Measurements from ENCODE around the gene ZBTB38.
A peak's percentile ranks its signal among the peaks of the same experiment; 100 is the strongest.

ZBTB38 gene

DNA sequence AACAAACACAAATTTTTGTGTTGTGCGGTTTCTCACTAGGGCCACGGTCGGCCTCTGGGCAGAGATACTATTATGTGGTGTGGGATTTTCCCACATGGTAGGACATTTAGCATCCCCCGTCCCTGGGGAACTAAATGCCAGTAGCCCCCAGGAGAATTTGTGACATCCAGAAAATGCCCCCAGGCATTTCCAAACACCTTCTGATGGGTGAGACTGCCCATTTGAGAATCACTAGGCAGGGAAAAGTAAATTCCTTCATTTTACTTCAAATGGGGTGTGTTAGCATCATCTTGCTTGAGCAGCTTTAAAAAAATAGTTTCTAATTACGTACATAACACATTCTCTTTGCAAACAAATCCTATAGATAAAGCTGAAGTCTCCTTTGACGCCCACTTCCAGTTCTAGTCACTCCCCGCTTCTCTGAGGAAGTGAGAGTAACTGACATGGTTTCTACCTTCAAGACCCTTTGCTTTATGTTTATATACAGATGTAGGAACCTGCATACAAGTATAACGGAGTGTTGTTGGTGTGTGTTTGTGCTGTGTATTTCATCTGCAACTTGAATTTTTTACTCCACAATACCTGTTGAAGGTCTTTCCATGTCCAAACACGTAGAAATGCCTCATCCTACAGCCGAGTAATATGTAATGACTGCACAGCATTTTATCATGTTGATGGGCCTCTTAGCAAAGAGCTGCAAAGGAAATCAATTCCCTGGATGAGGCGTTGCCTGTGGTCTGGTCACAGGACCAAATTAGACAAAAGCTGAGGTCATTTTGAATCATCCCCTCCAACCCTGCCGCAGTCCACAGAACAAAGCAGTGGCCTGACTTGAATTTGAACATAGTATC is 31.4 kb upstream of the ZBTB38 start:
- DNase-seq: peak in 4 of 56 donors; percentile 8 to 36 (median 18)

DNA sequence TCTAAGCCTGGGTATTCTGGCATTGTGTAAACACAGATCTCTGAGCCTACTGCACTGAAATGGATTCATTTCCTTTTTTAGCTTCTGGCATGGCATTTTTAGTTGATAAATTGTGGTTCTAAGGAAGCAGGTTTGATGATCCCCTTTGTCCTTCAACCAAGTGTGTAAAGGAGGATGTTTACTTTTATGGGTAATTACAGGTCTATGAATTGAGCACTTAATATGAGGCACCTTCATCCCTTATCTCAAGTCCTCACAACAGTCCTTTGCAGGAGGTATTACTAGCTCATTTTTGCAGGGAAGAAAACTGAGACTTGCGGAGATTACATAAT is 30.8 kb upstream of the ZBTB38 start:
- DNase-seq: no peak

DNA sequence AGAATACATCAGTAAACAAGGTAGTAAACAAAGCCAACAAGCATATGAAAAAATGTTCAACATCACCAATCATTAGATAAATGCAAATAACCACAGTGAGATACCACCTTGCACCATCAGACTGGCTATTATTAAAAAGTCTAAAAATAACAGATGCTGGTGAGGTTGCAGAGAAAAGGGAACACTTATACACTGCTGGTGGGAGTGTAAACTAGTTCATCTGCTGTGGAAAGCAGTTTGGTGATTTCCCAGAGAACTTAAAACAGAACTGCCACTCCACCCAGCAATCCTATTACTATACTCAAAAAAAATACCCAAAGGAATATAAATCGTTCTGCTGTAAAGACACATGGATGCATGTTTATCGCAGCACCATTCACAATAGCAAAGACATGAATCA is 30.3 kb upstream of the ZBTB38 start:
- DNase-seq: no peak

DNA sequence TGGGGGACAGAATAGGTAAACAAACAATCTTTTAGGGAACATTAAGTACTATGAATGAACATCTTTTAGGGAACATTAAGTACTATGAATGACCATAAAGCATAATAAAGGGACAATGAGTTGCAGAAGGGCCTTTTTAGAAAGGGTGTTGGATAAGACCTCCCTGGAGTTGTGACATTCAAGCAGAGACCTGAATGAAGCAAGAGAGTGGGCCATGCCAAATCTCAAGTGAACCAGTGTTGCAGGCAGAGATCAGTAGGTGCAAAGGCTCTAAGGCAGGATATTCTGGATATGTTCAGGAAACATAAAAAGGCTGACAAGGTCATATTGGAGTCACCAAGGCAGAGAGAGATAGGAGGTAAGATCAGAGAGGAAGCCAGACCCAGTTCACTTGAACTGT is 29.4 kb upstream of the ZBTB38 start:
- no peak for DNase-seq

DNA sequence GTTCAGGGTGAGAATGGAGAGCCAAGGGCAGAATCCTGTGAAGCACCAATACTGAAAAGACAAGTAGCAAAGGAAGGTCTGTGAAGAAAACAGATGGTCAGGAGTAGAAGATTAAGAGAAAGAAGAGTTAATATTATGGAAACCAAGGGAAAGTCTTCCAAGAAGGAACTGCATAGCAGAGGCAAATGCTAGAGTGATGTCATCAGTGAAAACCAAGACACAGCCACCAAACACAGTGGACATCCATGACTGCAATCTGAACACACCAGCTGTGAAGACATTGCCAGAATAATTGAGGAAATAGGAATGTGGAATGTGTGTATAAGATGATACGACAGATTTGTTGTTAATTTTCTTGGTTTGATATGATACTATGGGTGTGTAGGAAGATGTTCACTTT is 26.8 kb upstream of the ZBTB38 start:
- no peak for DNase-seq

DNA sequence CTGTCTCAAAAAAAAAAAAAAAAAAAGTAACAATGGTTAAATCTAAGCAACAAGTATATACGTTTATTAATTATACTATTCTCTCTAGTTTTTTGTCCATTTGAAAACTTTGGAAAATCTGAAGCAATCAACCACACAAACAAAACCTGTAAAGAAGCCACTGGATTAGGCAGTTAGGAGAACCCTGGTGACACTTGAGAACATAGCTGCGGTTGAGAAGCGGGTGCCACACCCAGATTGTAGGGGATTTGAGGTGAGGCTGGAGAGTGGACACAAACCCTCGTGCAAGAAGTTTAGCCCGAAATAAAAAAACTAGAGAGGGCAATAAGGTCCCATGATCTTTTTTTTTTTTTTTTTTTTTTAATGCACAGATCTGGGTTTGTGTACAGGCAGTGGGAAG is 25.9 kb upstream of the ZBTB38 start:
- no peak for DNase-seq

DNA sequence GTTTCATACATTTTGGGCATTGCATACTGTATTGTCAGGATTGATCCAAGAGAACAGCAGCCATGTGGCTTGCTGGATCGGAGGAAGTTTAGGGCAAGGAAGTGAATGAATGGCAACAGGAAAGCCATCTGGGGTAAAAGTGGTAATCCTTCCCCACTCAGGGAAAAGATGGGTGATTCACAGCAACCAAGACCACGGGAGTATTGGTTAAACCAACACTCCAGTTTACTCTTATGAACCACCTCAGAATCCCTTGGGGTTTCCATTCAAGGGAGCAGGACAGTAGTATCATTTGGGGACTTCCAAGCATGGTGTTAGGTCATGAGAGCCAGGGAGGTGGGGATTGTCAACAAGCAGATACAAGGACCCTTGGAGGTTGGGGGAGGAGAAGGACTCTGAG is 25.2 kb upstream of the ZBTB38 start:
- DNase-seq: no peak

DNA sequence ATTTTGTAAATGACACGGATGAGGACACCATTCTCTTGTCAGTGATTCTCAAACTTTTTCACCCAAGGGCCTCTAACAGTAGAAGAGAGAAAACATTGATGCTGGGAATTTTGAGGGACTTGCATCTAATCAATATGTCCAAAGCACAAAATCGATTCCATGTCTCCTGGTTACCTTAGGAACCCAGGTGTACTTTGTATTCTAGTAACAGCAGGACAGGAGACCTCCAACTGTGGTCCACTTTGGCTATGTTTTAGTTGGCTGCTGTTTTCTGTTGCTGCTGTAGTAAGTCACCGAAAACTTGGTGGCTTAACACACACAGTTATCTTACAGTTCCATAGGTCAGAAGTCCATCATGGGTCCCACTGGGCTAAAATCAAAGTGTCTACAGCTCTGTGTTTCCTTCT is 24.4 kb upstream of the ZBTB38 start:
- no peak for DNase-seq

DNA sequence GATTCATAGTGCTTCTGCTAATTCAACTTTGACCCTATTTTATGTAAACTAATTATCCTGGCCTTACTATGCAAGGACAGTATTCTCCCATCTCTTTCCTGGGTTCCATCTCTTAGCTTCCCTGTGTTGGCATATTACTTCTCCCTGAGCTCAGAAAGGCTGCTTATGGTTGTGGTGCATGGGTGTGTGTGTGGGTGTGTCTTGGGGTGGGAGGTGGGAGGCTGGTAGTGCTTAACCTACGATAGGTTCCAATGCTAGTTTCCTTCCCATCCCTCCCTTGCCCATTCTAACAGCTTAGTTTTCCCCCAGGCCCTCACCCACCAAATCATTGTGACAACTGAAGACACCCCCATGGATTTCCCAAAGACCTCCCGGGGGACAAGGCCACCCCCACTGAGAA is 22.8 kb upstream of the ZBTB38 start:
- DNase-seq: no peak

DNA sequence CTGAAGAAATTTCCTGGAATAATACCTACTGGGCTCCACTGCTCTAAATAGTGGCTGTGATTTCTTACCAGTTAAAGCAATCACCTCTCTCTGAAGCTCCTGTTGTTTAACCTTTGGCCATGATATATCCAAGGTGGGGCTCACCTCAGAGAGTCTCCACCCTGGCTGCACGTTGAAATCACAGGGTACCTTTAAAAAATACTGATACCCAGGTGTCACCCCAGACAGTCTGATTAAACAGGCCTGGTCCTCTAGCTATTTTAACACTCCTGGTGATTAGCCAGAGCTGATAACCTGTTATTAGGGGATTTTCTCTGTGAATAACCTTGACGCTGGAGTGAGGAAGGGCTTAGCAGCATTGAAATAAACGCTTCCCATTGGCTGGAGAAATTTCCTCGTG is 22.3 kb upstream of the ZBTB38 start:
- DNase-seq: no peak

DNA sequence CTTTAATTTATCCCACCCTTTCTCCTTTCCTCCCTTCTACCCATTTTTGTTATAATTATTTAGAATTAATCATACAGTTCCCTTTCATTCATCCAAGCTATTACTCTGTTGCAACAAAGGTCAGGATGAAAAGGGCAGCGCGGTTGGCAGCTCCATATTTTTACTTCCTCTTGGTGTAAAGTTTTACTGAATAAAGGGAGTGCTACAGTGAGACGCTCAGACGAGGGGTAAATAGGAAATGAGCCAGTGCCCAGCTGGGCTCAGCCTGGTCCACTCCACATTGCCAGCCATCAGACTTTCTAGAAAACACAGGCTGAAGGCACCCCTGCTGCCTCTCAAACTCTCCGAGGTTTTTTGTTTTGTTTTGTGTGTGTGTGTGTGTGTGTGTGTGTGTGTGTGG is 21.9 kb upstream of the ZBTB38 start:
- DNase-seq: no peak

DNA sequence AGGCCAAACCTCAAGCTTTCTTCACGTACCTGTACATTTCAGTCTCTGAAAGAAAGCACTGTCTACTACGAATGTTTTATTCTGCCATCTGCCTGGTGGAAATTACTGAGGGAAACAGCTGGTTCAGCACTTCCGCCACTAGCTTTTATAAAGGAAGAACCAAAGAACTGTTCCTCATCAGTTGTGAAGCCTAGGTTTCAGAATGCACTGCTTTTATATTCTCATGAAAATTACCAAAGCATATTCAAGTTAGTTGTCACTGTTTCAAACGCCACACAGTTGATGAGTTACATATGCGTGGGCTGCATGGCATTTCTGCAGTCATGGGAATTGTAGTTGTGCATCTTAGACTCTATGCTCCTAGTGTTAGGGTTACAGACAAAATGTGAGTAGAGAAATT is 21.5 kb upstream of the ZBTB38 start:
- no peak for DNase-seq

DNA sequence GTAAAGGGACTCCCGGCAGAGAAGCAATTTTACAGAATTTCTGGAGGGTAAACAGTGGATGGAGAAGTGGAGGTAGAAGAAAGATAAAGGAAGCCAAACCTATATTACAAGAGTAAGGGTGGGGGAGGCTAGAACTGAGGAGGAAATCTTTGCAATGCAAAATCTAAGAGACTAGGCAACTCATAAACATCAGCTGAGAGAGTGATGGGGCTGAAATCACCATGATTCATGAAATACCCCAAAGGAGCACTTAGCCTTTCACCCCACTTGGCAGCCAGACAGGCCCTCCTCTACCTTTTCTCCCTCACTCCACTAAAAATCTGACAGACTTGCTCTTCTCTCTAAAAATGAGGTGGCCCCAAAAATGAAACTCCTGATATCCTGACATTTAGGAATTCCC is 19.5 kb upstream of the ZBTB38 start:
- no peak for DNase-seq

DNA sequence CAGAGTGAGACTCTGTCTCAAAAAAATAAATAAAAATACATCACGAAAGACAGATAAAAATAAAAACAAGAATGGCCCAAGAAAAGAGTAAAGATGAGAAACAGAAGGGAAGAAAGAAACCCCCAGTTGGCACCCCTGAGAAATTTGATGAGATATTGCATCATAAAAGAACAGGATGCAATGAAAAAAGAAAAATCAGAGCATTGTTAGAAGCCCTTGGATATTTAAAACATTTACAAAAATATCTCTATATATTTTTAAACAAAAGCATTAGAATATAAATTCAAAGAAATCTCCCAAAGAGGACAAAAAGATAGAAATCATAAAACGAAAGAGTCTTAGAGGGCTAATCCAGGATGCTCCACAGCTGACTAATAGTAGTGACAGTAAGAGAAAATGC is 18.6 kb upstream of the ZBTB38 start:
- DNase-seq: no peak

DNA sequence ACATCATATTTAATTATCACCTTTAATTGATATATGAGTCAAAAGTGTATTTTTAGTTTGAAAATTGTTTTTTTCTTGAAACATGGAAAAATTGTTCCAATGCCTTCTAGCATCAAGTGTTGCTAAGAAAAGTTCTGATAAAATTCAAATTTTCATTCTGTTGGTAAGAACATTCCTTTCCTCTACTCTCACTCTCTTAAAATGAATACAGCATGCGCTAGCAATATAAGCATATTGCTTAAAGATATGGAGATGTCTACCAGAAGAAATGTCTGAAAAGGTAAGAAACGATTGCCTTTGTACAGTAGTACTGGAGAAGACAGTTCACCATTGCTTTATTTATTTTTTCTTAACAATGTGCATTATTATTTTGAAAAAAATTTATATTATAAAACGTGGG is 17.6 kb upstream of the ZBTB38 start:
- DNase-seq: no peak

DNA sequence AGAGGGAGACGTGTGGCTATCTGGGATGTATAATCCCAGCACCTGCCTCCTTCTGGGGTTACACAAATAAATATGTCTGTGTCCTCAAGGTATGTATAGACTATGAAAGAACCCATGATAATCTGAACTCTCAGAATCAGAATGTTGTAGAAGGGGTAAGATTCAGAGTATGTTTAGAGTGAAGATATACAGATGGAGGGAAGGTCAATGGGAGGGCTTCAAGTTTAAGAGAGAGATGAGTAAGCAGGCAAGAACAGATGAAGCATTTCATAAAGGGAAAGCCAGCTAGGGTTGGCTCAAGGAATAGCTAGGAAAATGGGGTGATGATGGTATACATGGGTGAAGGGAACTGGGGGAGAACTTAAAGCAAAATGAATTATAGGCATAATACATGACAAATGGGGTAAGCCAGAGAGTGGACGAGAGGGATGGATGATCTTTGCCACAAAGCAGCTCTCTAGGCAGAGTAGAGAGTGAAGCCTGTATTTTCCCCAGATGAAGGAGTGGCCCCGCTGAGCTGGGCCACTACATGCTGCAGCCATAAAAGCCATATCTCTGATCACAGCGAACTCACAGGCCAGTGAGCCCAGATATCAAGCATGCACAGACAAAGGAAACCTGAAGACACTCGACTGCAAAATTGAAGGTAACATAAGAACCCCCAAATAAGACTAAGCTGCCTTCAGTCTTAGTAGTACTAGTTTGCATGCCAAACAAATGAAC is 15.9 kb upstream of the ZBTB38 start:
- DNase-seq: no peak

DNA sequence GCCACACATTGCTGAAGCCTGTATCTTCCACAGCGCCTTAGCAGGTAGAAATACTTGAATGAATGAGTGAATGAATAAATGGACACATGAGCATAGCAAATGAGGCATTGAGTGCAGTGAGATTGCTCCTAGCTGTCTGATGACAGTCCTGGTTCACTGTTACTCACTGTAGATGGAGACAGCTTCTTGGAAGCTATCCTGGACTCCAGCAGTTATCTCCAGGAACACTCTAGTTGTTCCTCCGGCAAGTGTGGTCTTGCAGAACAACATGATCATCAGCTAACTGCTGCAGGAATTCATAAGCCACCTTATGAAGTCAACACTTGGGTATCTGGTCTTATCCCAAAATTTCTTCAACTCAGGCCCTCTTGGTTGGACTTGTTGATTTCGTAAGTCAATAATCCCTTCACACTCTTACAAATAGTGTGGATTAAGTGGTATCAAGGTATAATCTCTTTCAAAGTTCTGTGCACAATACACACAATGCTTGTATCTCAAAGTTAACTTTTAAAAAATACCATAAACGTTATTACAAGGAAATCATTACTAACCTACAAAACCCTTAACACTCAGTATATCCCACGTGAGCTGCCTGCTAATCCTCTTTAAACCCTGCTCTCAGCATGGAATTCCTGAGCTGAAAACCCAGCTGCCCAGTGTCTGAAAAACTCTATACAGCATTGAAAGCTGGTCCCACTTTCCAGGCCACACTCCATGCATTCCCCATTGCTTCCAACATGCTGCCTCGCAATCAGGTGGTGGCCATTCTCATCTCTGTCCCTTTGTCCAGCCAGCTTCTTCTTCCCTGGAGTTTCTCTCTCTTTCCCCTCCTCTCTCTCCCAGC is 14.4 kb upstream of the ZBTB38 start:
- no peak for DNase-seq

DNA sequence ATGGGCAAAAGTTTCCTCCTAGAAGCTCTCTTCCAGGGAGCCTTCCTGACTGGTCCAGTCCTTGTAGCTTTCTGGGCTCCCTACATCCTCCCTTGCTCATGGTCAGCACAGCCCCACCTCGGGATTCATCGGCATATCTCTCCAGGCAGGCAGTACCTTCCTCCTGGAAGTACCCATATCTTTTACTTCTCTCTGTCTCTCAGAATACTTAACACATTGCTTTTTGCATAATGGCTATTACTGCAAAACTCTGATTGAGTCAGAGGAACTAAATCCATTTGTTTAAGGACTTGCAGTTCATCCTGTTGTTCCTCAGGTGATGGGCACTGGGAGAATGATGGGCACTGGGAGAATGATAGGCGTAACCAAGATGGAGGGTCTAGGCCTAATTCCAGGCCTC is 13.8 kb upstream of the ZBTB38 start:
- no peak for DNase-seq

DNA sequence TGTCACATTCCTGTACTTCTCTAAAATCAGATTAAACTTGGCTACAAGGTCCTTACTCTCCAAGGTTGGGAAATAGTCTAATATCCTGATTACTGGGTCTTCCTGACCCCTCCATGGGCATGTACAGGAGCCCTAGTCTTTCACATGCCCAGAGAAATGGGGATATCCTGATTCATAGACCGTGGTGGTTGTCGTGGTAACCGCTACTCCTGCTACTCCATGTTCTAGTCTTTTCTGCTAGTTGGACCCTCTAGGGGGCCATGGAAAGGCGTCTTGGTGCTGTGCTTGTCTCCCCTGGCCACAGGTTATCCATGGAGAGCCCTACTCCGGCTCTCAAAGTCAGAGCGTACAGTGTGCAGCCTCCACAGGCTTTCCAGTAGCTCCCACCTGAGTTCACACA is 13.1 kb upstream of the ZBTB38 start:
- DNase-seq: no peak

DNA sequence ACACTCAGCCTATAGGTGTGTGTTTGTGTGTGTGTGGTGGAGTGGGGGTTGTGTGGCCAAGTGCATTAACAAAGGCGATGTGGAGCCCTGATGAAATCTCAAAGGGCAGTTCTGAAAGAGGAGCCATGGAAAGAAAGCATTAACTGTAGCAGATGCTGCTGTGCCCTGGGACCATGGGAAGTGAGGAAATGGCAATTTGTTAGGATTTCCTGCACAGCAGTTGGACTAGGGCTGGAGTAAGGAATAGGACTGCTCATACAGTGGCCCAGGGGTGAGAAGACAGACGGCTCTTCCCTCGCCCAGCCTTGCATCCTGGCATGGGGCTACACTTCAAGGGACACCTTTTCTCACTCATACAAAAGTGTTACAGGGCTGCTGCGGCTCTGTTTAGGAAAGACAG is 12.3 kb upstream of the ZBTB38 start:
- no peak for DNase-seq

DNA sequence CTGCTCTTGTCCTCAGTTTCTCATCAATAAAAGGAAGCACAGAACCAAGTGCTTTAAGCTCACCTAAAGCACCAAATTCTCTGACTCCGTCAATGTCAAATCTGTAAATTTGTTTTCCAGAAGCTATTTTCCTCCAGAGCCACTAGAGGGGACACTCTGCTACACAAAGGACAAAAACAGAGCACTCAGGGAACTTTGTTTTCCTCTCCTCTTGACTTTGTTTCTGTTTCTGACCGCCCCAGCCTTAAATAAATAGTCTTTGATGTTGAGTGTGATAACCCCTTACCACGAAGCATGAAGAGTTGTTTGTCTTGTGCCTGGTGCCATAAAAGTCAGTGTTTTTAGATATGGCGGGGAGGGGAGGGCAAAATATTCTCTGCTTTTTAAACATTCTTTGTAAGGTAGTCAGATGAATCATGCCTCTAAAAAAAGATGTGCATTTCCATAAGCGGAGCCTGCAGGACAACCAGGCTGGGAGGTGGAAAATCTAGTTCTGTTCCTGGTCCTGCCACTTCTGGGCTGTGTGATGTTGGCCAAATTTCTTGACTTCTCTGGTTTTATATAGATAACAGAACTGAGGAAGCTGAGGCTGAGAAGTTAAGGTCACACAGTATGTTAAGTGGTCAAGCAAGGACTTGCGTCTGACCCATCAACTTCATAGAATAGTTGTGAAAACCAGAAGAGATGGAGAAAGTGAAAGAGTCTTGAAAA is 7.3 kb upstream of the ZBTB38 start:
- DNase-seq: peak in 3 of 56 donors; percentile 14 to 58 (median 27)

DNA sequence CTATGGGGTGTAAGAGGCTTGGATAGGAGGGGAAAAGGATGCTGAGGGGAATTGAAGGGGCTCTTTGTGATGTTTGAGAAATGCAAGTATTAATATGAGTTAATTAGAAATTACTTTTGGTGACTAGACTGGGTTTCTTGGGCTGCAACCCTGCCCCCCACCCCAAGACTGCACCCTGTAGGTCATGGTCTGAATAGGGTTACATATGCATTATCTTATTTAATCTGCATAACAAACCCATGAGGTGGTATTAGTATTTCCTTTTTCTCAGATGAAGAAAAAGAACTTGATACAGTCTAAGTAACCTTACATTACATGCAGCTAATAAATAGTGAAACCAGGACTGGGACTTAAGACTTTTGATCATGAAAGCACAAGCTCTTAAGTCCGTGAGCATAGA is 5.6 kb upstream of the ZBTB38 start:
- DNase-seq: no peak
